ENCODE data around the gene SLC15A3. TPM values are rescaled to one million over a fixed set of nuclear protein-coding genes. Genes with fewer than 3 reads are reported as not detected.
"Not testable (repeated sequence)": the region's sequence is repeated elsewhere in the genome, so short reads cannot be mapped to it uniquely, and the experiment has no call there.

Gene SLC15A3
- total RNA-seq, 1 donor from 2014 or later: 0.86 TPM

DNA sequence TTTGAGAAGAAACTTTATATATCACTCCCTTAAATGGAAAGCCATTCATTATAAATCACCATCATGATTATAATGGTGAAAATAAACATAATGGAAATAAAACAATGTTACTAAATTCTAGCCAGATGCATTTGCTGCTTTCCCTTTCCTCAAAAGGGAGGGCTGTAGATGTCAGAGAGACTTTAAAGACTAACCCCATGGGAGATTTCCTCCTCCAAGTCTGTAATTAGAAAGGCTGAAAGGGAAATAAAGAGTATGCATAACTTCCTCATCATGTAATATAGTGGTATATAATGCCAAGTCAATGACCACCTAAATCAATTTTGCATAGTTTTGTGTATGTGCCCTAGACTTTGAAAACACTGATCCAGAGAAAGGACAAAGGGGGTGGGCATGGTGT, 25.9 kb upstream of the SLC15A3 start:
- intact Hi-C loops (cut with micrococcal nuclease): loop anchor here (1.0 to 2.0 kb wide), 2 partner anchors 8 to 27 kb away; no protein-coding TSS in a partner anchor

DNA sequence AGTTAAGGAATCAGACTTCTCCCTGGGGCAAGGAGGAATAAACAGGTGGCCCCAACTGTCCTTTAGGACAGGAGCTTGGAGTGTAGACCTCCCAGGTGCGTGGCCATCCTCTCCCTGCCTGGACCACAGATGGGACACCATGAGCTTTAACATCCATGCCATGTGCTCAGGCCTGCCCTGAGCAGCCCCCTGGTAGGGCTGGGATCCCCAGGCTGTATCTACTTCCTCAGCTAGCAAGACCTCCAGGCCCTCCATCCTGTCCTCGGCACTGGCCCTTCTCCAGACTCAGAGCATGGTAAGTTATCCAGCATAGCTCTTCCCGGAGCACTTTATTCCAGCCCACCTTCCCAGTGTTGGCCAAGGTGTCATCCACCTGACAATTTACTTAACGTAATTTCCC, 25.2 kb upstream of the SLC15A3 start:
- intact Hi-C loops (cut with micrococcal nuclease): no loop called here

DNA sequence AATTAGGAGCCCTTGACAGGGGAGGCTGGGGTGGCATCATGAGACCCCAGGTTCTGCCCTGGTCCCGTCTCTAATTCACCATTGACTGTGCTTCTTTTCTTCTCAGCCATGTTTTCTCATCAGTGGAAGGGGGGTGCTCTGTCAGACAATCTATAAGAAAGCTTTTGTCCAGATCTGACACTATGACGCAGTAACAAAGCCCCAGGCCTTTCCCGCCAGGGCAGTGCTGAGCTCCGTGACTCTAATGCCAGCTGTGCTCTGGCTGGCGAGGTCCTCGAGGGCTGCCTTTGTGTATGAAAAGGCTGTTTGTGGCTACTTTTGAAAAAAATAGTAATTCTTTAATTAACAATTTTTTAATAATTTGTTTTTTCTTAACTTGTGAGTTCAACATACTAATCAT, 22.8 kb upstream of the SLC15A3 start:
- intact Hi-C loops (cut with micrococcal nuclease): no loop called here

DNA sequence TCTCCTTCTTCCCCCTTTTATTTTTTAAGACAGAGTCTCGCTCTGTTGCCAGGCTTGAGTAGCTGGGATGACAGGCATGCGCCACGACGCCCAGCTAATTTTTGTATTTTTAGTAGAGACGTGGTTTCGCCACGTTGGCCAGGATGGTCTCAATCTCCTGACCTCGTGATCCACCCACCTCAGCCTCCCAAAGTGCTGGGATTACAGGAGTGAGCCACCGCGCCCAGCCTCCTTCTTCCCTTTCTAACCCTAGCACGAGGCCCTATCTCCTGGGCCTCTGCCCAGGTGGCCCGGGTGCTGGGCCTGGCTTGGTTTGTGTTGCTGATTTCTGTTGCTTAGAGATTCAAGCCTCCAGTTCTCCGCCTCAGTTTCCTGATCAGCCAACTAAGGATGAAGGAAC, 22.3 kb upstream of the SLC15A3 start:
- intact Hi-C loops (cut with micrococcal nuclease): not testable (repeated sequence)

DNA sequence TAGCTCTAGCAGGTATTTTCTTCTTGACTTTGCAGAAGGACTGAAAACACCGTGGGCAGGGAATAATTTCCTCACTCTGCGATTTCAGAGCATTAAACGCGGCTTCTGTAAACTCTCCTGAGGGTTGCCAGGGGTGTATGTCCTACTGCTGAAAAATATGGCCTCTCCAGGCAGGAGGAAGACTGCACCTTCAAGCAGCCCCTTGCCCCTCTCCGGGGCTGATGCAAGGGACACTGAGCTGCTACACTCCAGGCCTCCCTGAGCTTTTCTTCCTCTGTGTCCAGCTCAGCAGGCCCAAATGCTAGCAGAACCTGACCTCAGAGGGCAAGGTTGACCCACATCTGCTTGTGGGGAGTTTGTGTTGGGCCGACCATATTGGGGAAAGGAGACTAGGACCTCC, 21.7 kb upstream of the SLC15A3 start:
- intact Hi-C loops (cut with micrococcal nuclease): no loop called here

DNA sequence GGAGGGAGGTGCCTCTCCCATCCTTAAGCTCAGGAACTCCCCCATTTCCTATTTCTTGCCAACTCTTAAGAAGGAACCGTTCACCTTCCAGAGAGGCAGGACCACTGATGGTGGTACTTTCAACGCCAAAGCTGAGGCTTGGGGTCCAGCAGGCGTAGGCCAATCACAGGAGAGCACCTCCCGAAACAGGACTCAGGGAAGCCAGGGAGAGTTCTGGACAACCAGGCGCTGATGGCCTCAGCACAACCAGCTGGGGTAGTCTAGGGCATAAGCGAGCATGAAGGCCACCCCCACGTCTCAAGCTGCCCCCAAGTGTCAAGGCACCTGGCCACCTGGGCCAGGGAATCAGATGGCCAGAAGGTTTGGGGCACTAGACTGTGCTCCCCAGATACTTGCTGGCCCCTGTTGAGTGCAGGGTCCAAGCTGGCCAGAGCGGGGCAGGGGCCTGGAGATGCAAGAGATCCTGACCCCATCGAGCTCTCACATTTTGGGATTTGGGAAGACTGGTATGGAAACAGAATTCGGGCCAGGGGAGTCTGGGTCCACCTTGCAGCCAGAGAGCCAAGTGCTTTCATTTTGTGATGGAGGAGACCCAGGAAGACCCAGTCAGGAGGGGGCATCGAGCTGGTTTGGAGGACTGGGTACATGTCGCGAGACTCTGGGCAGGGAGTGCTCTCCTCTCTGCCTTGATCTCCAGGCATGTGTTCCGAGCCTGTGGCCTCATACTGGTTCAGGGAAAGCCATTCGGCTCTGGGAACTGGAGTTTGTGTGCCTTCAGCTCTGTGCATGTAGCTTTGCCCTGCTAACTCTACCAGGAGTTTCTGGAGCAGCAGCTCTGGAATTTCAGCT, 20.4 kb upstream of the SLC15A3 start:
- intact Hi-C loops (cut with micrococcal nuclease): loop anchor here (1.0 kb wide), 1 partner anchor 70 kb away; no protein-coding TSS in a partner anchor

DNA sequence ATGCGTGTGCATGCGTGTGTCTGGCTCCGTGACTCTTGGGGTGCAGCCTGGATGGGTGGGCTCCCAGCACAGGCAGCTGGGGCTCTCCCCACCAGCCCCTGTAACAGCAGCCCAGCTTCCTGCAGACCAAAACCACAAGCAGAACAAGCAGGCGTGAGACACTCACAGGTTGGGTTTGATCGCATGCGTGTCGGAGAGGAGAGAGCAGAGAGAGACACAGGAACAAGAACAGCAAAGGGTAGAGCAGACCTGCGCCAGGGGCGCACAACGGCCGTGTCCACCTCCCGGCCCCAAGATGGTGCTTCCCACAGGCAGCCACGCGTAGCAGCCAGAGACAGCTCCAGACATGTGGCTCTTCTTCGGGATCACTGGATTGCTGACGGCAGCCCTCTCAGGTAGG, 19.5 kb upstream of the SLC15A3 start, which contains the start of gene CD6:
TSS of gene CD6 (plus strand) at position 161 of the 400 bp plus-strand sequence. CDS start at position 347, 186 bp downstream.
- intact Hi-C loops (cut with micrococcal nuclease): loop anchor here (1.0 to 2.0 kb wide), 8 partner anchors 15 to 141 kb away; partner anchors contain the start of genes CD5, PRPF19 and TMEM109

DNA sequence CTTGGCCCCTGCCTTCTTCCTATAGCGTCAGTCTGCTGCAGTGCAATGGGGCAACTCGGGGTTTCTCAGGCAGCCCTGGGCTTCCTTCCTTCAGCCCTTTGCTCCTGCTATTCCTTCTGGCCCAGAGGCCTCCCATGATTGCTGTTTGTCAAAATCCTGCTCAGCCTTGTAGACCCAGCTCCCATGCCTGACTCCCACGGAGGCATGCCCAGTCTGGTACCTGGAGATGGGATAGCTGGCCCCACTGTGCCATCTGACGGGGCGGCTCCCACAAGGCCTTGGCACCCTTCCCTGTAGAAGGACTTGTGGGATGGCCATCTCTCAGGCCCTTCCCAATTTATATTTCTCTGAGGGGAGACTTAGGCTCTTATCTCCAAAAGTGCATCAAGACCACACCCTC, 18.9 kb upstream of the SLC15A3 start:
- intact Hi-C loops (cut with micrococcal nuclease): loop anchor here (1.0 to 2.0 kb wide), 10 partner anchors 15 to 216 kb away; partner anchors contain the start of genes CD5, PRPF19 and TMEM109

DNA sequence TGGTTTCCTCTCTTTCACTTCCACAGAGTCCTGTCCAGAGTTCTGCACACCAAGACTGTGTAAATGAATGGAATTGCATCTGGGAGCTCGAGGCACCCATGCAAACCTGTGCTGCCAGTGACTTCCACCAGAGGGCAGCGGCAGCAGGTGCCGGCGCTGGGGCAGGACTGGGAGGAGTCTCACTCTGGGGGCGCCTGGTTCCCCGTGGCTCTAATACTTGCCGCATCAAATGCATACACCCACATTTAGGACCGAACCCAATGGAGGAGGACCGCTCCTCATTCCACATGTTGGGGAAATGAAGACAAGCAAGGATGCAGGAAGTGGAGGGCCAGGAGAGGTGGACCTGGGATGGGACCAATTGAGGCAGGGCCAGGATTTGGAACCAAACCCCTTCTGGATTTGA, 18.4 kb upstream of the SLC15A3 start:
- intact Hi-C loops (cut with micrococcal nuclease): loop anchor here (1.0 to 2.0 kb wide), 8 partner anchors 52 to 217 kb away; partner anchors contain the start of genes CD5, PRPF19 and TMEM109

DNA sequence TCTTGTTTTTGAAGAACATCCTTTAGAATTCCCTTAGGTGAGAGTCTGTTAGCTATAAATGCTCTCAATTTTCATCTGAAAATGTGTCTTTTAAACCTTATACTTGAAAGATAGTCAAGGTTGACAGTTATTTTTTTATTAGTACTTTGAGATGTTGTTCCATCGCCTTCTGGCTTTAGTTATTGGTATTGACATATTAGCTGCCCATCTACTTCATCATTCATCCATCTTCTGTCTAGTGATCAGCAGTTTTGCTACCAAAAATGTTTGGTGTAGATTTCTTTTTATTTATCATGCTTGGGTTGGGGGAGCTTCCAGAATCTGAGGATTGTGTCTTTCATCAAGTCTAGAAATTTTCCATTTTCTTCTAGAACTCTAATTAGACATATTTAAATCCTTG, 16.2 kb upstream of the SLC15A3 start:
- intact Hi-C loops (cut with micrococcal nuclease): no loop called here

DNA sequence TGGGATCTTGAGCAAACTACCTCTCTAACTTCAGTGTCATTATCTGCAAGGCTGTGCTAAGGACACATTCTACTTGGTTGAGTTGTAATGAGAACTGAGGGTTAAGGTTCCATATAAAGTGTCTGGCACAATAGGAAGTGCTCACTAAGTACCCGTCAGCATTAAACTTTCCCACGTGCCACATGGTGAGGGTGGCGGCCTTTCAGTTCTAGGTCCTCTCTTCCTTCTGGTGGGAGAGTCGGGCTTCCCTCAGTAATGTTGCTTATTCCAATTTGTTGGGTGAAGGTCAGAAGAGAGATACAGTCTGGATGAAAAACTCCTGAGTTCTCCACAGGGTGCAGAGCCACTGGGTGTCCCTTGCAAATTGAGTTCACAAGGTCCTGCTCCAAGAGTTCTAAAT, 14.9 kb upstream of the SLC15A3 start:
- intact Hi-C loops (cut with micrococcal nuclease): no loop called here

DNA sequence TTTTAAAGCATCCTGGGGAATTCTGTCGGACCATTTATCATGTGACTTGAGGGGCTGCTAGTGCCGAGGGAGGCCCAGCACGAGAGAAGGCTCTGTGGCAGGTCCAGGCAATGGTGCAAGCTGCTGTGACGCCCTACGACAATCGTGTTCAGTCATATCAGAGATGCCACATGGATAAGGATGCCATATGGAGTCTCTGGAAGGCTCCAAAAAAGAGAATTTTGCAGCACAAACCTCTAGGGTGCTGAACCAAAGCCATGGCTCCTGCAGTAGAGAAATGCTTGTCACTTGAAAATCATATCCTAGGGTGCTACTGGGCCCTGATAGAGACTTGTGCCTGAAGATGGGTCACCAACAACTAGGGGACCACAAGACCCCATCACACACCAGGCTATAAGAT, 12.8 kb upstream of the SLC15A3 start:
- intact Hi-C loops (cut with micrococcal nuclease): no loop called here

DNA sequence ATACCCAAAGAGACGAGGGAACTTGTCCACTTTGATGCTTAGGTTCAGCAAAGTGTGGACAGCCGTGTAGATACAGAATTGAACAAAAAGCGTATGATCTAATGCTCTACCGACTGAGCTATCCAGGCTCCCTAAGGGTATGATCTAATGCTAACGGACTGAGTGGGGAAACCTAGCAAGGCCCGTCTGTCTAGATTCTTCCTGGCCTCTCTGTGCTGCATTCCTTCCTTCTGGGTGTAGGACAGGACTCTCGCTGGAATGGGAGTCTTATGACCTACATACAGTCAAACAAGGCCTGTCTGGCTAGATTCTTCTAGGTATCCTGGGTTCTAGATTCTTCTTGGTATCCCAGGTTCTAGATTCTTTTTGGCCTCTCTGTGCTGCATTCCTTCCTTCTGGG, 8.4 kb upstream of the SLC15A3 start:
- intact Hi-C loops (cut with micrococcal nuclease): no loop called here

DNA sequence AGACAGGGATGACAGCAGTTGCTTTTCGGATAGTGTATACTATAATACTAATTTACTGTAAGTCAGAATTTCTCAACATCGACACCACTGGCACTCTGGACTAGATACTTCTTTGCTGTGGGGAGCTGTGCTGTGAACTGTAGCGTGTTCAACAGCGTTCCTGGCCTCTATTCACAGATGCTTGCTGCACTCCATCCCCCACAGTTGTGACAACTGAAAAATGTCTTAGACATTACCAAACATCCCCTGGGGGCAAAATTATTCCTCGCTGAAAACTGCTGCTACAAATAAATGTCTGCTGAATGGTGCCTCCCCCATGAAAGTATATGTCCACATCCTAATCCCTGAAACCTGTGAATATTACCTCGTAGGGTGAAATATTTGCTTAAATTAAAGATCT, 7.5 kb upstream of the SLC15A3 start:
- intact Hi-C loops (cut with micrococcal nuclease): no loop called here

DNA sequence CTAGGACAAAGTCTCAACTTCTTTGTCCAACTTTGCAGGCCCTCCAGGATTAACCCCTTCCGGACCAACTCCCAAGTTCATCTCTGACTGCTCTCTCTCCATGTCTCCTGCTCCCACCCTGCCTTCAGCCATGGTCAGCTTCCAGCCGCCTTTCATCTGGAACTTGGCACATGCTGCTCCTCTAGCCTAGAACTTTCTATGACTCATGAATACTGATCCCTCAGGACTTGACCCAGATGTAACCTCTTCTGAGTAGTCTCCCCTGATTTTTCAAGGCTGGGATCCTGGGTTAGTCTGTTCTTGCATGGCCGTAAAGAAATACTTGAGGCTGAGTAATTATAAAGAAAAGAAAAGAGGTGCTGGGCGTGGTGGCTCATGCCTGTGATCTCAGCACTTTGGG, 5.2 kb upstream of the SLC15A3 start:
- intact Hi-C loops (cut with micrococcal nuclease): no loop called here

DNA sequence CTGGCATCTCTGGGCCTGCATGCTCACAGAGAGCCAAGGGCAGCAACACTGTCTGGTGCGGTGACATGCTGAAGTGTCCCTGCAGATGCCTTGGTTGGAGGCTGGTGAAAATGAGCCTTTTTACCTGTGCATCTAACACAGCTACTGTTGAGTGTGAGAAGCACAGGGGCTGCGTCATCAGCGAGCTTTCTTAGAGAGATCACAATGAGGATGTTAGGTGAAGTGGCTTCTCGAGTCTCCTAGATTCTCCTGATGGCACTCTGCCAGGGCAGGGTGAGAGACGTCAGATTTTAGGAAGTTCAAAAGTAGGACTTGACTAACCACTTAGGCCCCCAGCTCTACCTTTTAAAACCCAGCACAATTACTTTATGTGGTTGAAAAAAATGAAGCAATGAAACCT, 3.6 kb upstream of the SLC15A3 start:
- intact Hi-C loops (cut with micrococcal nuclease): no loop called here

DNA sequence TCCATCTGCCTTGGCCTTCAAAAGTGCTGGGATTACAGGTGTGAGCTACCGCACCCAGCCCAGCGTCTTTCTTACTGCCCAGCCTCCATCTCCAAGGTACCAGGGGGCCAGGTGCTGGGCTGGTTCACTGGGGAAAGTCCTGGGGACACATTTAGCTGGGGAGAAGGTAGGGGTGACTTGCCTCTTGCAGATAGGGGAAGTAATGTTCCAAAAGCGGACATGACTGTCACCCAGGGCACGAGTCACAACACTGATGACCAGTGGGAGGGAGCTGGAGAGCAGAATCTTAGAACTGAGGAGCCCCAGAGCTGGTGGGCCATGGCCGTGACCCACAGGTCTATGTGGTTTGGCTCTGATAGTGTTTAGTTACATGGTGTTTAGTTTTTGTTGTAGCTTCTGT, 2.4 kb upstream of the SLC15A3 start:
- intact Hi-C loops (cut with micrococcal nuclease): no loop called here

DNA sequence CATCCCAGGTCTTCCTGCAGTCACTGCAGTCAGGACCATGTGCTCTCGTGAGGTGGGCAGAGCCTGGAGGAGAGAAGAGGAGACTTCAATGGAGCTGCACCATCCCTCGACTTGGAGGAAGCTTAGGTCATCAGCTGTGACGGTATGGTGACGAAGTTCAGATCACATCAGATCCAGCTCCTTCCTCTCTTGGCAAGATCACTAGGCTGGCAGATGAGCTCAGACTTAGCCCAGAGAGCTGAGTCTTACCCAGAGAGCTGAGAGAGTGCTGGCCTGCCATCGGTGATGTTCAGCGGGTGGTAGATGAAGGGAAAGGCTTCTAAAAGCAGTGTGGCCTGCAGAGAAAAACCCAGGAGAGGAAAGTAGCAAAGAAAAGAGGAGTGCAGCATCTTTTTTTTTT, 1.8 kb upstream of the SLC15A3 start:
- intact Hi-C loops (cut with micrococcal nuclease): no loop called here

DNA sequence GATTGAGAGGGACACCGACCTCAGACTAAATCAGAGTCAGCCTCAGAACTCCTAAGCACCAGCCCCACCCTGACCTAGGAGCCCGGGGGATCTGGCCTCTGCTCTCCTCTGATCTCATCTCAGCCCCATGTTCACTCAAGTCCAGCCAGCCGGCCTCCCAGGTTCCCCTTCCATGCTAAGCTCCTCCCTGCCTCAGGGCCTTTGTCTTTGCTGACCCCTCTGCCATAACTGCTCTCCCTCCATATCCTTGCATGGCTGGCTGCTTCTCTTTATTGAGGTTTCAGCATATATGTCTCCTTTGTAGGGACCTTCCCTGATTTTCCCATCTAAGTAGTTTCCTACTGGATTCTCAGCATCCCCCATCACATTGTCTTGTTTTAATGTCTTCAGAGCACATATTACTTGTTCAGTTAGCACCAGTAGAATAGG, 780 bp upstream of the SLC15A3 start:
- intact Hi-C loops (cut with micrococcal nuclease): no loop called here

DNA sequence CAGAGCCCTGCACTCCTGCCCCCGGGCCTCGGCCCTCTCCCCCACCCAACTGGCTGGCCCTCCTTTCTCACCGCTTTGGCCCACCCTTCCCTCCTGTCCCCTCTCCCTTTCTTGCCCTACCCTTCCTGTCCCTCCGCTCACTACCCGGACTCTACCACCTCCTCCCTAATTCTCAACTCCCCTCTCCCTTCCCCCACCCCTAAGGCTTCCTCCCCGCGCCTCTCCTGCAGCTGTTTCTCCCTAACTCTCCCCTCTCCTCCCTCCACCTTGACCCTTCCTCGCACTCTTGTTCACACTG, 421 bp downstream of the SLC15A3 start:
- intact Hi-C loops (cut with micrococcal nuclease): no loop called here

DNA sequence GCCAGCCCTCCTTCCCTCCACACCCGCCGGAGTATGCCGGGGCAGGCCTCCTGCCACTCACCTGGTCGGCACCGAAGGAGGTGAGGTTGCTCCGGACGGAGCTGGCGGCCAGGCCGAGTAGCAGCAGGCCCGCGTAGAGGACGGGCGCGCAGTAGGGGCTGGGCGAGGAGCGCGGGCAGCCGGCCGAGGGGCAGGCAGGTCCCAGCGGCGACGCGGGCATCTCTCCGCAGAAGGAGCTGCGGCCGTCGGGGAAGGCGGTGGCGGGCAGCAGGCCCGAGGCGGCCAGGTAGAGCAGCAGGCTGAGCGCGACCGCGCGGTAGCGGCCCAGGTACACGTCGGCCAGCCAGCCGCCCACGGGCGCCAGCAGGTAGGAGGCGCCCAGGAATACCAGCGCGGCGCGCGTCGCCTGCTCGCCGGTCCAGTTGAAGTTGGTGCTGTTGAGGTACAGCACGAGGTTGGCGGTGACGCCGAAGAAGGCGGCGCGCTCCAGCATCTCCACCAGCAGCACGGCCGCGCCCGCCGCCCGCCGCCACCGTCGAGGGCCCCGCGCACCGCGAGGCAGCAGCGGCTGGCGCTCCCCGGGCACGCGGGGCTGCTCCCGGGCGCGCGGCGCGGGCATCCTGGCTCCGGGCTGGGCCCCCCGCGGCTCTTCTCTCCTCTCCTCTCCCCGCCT, 907 bp downstream of the SLC15A3 start:
- intact Hi-C loops (cut with micrococcal nuclease): no loop called here

DNA sequence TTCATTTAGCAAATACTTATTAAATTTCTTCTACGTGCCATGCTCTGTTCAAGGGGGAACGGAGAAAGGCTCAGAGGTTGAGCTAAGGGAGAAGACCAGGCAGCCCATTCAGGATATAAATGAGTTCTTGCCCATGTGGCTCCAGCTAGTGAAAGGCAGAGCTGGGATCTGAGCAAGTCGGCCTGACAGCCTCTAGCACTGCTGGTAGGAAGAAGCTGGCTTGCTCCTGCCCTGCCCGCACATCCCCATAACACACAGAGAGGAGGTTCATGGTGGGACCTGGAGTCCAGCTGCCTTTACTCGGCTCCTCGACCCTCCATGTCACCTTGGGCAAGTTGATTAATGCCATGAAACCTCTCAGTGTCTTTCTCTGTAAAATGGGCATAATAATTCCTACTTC, 2.0 kb downstream of the SLC15A3 start:
- intact Hi-C loops (cut with micrococcal nuclease): no loop called here

DNA sequence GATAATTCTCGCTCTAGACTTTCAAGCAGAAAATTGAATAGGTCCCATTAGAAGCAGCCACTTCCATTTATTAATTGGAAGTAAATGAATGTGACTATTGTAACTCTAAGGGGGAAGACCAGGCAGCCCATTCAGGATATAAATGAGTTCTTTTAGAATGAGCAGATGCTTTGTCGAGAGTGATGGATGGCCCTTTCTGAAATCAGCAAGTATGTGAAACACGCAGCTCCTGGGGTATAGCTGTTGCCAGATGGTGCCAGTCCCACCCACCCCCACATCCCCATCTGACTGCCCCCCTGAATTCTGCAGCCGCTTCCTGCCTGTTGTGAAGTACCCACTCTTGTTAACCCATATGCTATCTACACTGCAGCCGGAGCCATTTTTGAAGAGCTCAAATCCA, 3.7 kb downstream of the SLC15A3 start:
- intact Hi-C loops (cut with micrococcal nuclease): no loop called here
